GM19023 (cell line): ENCODE measurements around the gene MICAL3.
"Not testable (repeated sequence)": the region's sequence is repeated elsewhere in the genome, so short reads cannot be mapped to it uniquely, and the experiment has no call there.

ENCODE experiments used
- ATAC-seq: cut with Tn5 transposase; IDR thresholded peaks from one replicate; pipeline ENCODE4 v1.9.1; 2021; ENCODE audit warnings: mild to moderate bottlenecking, moderate library complexity; ENCODE audit not compliant: unreplicated experiment

The MICAL3 gene

DNA sequence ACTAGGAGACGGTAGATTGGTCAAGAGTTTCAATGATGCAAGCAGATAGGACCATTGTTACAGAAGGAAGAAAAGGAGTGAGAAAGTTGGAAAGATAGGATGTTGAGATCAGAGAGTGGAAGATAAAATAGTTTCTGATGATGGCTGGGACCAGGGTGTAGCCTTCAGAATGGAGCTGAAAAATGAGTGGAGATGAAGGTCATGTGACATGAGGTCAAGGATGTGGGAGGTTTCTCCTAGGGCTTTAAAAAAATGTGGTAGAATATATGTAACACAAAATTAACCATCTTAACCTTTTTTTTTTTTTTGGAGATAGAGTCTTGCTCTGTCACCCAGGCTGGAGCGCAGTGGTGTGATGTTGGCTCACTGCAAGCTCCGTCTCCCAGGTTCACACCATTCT lies 35.1 kb upstream of the MICAL3 start:
- ATAC-seq: no peak

DNA sequence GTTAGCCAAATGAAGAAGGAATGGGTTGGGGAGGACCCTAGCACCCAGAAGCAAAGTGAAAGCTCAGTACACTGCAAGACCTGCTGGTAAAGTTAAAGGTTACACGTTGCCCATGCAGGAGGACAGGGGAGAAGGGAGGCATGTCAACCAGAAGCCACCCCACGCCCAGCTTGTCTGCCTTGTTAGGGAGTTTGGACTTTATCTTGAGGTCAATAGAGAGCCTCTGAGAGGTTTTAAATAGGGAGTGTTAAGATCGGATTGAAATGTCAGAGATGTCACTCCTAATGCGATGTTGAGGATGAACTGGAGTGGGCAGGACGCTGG lies 34.7 kb upstream of the MICAL3 start:
- ATAC-seq: no peak

DNA sequence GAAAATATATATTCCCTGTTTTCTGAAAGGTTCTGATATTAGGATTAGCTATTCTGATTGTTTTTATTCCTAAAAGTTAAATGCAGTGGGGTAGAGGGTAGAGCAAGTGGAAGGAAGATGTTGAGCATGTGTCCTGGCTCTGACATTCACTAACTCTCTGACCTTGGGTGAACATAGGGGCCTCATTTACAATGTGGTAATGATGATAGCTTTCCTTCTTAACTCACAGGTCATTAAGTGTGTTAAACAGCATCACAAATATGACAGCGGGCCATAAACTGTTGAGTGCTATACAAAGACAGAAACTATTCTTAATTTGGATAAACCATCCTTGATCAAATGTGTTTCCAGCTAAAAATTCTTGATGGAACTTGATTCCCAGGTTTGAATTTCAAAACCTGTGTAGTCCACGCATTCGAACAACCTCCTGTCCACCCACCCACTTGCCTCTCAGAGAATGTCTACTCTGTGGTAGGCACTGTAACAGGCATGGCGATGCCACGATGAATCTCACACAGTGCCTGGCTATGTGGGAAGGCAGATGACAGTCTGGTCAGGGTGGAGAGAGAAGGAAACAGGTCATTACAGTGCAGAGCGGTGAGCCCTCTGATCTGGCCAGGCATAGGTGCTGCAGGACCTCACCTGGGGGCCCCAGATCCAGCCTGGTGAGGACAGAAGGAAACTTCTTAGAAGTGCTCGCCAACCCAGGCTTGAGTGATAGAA lies 34.2 kb upstream of the MICAL3 start:
- no peak for ATAC-seq

DNA sequence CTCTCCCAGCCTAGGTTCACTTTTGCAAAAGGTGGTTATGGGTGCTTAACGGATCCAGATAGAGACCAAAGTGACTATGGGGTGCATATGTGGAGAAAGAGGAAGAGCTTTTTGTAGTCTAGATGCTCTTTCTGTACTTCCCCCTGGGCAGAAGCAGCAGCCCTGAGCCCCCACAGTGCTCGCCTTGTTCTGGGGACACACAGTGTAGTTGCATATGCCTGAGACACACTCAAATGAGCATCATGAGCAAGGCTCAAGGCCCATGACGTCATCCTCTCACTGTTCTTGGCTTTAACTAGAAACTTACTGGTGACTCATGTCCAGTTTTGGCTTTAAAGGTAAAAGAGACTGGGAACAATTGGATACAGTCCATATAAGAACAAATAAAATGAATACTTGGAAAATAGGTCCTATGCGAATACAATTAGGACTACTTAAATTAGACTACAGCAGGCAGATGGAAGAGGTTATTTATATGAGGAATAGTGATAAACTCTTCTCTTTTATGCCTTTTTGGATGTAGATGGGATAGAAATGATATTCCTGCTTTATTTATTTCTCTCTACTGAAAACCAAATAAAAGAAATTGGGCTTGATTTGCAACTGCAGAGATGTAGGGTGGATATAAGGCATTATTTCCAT lies 33.3 kb upstream of the MICAL3 start:
- peak; percentile 47 for ATAC-seq

DNA sequence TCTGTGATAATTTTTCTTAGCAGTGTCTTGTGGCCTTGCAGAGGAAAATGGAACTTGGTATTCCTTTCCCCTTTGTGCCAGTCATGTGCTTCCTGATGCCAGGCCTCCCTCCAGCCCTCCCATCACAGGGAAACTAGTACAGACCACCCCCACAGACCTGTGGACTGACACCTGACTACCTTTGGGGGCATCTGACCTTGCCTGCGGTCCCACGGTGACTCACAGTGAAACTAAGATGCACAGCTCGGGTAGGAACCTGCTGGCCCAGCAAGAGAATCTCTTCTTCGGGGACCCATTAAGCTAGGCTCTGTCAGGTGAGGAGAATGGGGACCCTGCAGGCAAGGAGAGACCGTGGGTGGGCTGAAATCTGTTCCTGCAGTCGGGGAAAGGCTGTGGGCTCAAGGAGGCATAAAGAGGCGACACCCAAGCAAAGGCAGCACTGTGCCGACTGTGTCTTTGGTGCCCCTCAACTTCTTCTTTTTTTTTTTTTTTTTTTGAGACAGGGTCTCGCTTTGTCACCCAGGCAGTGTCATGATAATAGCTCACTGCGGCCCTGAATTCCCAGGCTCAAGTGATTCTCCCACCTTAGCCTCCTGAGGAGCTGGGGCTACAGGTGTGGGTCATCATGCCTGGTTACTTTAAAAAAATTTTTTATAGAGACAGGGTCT lies 32.6 kb upstream of the MICAL3 start:
- peak; percentile 61 for ATAC-seq

DNA sequence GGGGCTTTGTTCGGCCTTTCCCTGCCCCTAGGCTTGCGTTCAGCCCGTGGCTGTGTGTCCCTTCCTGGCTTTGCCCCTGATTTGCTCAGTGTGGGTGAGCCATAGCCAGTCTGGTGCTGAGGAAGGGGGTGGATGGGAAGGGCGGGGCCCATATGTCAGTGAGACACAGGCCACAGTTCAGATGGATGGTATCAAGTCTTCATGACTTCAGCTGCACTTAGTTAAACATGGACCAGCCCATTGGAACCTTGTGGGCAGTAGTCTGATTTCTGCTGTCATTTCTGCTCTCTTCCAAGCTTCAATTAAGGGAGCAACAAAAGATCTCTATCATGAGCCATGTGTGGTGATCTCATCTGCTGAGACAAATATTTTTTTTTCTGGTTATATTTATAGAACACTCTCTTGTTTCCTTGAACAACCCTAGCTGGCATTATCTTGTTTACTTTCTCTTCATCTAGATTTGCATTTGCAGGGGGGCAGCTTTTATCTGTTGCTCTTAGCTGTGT lies 31.9 kb upstream of the MICAL3 start:
- ATAC-seq: no peak

DNA sequence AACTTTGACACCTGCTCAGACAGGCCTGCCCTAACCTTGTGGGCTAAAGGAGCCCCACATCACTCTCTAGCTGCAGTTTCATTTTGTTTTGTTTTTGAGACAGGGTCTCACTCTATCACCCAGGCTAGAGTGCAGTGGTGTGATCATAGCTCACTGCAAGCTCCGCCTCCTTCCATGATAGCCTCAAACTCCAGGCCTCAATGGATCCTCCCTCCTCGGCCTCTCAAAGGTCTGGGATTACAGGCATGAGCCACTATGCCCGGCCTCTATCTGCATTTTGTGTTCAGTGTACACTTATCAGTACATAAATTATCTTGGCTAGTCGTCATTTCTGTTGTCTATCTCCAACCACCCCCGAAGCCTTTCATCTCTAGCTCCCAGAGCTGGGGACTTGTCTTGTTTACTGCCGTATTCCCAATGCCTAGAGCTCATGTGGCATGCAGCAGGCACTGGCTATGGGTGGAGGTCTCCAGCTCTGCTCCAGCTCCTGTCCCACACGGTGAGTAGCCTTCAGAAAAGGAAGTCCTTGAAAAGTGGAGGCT lies 31.3 kb upstream of the MICAL3 start:
- no peak for ATAC-seq

DNA sequence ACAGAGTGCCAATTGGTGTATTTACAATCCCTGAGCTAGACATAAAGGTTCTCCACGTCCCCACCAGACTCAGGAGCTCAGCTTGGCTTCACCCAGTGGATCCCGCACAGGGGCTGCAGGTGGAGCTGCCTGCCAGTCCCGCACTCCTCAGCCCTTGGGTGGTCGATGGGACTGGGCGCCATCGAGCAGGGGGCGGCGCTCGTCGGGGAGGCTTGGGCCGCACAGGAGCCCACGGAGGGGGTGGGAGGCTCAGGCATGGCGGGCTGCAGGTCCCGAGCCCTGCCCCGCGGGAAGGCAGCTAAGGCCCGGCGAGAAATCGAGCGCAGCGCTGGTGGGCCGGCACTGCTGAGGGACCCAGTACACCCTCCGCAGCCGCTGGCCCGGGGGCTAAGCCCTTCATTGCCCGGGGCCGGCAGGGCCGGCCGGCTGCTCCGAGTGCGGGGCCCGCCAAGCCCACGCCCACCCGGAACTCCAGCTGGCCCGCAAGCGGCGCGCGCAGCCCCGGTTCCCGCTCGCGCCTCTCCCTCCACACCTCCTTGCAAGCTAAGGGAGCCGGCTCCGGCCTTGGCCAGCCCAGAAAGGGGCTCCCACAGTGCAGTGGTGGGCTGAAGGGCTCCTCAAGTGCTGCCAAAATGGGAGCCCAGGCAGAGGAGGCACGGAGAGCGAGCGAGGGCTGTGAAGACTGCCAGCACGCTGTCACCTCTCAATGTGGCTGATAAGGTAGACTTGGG lies 29.0 kb upstream of the MICAL3 start:
- ATAC-seq: not testable (repeated sequence)

DNA sequence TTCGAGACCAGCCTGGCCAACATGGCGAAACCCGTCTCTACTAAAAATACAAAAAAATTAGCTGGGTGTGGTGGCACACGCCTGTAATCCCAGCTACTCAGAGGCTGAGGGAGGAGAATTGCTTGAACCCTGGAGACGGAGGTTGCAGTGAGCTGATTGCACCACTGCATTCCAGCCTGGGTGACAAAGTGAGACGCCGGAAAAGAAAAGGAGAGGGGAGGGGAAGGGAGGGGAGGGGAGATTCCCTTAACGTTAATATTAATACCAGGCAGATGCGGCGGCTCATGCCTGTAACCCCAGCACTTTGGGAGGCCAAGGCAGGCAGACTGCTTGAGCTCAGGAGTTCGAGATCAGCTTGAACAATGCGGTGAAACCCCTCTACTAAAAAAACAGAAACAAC lies 26.8 kb upstream of the MICAL3 start:
- not testable (repeated sequence) for ATAC-seq

DNA sequence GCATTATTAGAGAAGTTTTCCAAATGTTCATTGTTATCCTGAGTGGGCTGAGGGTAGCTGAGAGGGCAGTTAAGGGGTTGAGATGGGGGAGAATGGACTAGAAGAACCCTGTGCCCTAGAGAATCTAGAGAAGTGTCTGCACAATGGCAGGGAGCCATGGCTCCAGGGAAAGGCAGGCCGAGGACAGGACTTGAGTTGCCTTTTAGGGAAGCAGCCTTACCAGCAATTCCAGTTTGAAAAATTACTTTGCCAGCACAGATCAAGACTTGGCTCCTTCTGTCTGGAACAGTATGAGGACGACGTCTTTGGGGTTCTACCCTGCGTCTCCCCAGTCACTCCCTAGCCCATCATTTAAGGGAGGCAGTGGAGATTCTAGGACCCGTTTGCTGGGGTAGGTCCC lies 25.7 kb upstream of the MICAL3 start:
- no peak for ATAC-seq

DNA sequence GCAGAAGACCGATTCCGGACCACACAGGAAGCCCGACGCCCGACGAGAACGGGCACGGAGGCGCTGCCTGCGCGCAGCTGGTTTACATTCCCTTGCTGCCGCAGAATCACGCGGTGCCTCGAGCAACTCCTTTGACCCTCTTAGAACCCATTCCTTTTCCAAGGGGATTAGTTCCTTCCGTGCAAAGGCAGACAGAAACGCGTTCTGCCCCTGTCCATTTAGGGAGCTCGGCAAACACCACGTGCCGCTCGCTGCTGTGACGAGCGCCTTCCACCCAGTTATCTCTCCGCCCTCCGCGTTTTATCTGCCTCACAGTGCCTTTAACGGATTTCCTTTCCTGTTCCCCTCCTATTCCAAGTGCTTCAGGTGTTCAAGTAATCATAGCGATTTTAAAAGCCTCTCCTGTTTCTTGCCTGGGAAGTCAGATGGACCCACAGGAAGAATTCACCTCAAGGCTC lies 24.1 kb upstream of the MICAL3 start:
- ATAC-seq: no peak

DNA sequence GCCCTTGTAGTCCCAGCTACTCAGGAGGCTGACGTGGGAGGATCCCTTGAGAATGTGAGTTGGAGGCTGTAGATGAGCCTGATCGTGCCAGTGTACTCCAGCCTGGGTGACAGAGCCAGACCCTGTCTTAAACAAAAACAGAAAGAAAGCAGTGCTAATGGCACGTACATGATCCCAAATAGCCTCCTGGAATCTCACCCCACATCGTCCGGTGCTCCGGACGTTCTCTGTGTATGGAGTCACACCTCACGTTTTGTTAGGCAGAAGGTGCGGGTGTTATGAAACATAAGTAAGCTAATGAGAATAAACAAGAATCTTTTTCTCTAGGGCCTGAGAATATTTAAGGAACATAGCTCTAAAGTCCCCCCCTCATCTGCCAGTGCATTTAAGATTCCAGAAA lies 23.7 kb upstream of the MICAL3 start:
- ATAC-seq: no peak

DNA sequence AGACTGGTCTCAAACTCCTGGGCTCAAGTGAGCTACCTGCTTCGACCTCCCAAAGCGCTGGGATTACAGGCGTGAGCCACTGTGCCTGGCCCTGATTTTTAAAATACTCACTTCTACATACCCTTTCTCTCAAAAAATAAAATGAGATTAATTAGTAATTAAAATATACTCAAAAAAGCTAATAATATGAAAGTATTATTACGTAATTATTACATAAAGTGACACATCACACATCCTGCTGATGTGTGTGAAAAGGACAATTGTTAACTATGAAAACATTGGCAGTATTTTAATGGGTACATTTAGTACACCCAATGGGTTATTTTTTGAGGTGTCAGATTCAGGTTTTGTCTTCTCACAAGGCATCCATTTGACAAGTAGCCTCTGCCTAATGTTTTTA lies 21.4 kb upstream of the MICAL3 start:
- ATAC-seq: no peak

DNA sequence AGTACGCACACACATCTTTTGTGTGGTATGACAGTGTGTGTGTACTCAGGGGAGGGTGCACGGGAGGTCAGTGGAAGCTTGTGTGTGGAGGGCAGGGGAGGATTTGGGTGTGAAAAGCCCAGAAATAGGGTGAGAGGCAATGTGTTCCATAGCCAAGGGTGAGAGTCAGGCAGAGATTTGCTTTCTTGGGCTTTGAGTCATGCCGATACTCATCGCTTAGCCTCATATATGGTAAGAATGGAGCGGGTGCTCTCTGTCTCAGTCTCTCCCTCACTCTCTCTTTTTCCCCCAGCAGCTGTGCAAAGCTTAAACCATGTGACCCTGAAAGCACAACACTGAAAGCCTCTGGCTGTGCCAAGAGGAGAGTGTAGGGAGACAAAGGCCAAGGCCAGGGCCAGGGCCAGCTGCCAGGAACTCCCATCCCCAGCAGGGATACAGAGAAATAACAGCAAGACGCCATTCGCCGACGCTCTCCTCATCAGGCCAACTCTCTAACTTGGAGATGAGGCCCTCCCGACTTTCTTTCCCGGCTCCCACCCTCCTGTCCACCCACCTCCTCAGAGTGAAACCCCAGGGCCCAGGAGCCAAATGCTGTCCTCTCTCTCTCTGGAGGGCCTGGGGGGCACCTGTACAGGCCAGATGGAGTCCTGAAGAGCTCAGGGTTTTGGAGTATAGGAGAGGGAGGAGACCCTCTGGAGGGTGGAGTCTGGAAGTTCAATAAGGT lies 20.3 kb upstream of the MICAL3 start:
- no peak for ATAC-seq

DNA sequence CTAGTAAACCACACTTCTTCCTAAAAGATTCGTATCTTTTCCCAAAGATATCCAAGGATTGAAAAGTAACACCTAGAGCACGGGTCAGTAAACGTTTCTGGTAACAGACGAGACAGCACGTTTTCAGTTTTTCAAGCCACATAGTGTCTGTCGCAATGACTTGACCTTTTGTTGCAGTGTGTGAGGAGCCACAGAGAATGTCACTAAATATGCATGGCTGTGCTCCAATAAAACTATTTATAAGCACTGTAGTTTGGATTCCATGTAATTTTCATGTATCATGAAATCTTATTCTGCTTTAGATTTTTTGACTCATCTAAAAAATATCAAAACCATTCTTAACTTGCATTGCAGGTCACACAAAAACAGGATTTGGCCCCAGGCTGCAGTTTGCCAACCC lies 18.3 kb upstream of the MICAL3 start:
- ATAC-seq: no peak

DNA sequence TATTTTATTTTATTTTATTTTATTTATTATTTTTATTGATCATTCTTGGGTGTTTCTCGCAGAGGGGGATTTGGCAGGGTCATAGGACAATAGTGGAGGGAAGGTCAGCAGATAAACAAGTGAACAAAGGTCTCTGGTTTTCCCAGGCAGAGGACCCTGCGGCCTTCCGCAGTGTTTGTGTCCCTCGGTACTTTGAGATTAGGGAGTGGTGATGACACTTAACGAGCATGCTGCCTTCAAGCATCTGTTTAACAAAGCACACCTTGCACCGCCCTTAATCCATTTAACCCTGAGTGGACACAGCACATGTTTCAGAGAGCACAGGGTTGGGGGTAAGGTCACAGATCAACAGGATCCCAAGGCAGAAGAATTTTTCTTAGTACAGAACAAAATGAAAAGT lies 16.5 kb upstream of the MICAL3 start:
- not testable (repeated sequence) for ATAC-seq

DNA sequence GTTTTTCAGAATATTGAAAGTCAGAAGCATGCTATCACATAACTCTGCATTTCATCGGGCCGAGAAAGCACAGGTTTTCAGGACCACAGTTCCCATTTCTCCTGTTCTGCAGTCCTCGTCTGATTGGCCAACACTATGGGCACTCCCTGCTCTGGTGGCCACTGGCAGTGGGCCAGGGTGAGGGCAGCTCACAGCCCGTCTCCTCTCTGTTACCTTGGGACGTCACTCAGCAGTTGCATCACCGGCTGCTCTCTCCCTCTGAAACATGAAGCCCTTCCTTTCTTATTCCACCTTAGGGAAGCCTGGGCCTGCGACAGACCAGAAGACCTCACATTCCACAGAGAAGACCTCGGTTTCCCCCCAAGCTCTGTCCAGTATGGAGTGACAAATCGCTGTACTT lies 11.4 kb upstream of the MICAL3 start:
- no peak for ATAC-seq

DNA sequence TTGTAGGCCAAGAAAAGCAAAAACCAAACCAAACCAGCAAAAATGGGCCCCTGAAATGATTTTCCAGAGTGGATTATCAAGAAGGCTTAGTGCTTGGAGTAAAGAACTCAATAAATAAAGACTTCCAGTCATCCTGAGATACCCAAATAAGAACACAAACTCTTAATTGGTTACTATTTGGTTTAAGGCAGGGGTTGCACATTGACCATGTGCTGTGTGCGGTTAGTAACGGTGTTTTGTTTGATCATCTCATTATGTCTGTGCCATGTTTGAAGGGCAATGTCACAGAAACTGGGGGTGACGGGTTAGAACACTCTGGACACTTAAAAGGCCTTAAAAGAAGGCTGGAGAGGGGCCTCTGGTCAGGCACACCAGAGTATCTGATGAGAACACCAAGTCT lies 9.7 kb upstream of the MICAL3 start:
- no peak for ATAC-seq

DNA sequence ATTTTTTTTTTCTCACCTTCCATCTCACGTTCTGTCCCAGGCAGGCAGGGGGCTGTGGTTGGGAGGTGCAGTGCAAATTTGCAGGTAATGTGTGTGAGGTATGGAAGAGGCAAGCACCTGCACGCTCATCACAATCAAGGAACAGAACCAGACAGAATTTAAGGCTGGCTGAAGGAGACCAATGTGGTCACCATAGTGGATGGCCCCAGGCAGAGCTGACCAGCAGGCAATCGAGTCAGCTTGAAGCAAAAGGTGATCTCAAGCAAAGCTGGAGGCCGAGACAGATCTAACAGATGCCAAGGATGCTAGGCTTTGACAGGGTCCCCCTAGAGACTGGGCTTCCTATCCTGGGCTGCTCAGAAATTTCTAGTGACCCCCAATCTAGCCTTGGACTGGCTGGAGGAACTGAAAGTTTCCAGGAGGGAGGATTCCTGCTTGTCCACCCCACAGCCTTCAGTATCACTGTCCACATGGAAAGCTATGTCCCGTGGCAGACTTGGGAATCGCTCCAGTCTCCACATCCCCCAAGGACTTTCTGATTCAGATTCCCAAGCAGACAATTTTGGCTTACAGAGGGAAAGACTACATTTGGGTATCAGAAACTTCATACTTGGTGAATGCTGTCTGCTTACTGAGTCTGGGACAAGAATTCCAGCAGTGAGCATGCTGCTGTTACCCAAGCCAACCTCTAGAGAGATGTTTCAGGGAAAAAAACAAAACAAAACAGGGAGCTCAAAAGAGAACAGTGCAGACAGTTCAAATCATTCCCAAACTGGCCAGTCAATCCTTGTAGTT lies 9.0 kb upstream of the MICAL3 start:
- ATAC-seq: no peak
